Prostate gland (tissue), 2 donors: ENCODE measurements around the gene LIPF. TPM values are rescaled to one million over a fixed set of nuclear protein-coding genes. Genes with fewer than 3 reads are reported as not detected.
"Not testable (repeated sequence)": the region's sequence is repeated elsewhere in the genome, so short reads cannot be mapped to it uniquely, and the experiment has no call there.

Experiments
- DNase-seq: peaks from one replicate; pipeline ENCODE4 v3.0.0-alpha.2; 2019; ENCODE audit warnings: low spot score
- H3K27ac ChIP-seq, 2 donors: fragments of 200-600 bp; sonication (generic); 2 replicates each; pipeline ENCODE4 v1.5.1; 2017 to 2019
- H3K27me3 ChIP-seq: fragments of 200-600 bp; sonication (generic); replicated peaks from 2 replicates; pipeline ENCODE4 v1.5.1; 2019; ENCODE audit not compliant: insufficient read depth
- H3K36me3 ChIP-seq, 2 donors: fragments of 200-600 bp; sonication (generic); 1 replicate in 1 of 2; 2 replicates in 1 of 2; pipeline versions ENCODE4 v1.5.1 to v1.8.1; 2017 to 2019
- H3K4me1 ChIP-seq: fragments of 200-600 bp; sonication (generic); replicated peaks from 2 replicates; pipeline ENCODE4 v1.5.1; 2019
- H3K4me3 ChIP-seq, 2 donors: fragments of 200-600 bp; sonication (generic); 2 replicates each; pipeline ENCODE4 v1.5.1; 2017 to 2019
- H3K9me3 ChIP-seq: fragments of 200-600 bp; sonication (generic); 2 replicates; pipeline ENCODE4 v1.5.1; 2017
- POLR2A ChIP-seq: fragments of 450-650 bp; IDR thresholded peaks from one replicate; pipeline ENCODE4 v1.6.1; 2016; ENCODE audit warnings: antibody characterized with exemption, mild to moderate bottlenecking
- POLR2AphosphoS5 ChIP-seq: sonication (generic); formaldehyde crosslinking; IDR thresholded peaks from one replicate; pipeline ENCODE4 v1.6.1; 2017; ENCODE audit warnings: antibody characterized with exemption
- WGBS: methylation state at CpG from one replicate; pipeline ENCODE4 v1.1.5; 2018; 5-methylcytosine and 5-hydroxymethylcytosine counted together
- intact Hi-C: fragments of 100-400 bp; cut with DNase I; formaldehyde crosslinking; loops from one replicate; pipeline ENCODE4 v1.14.2; 2022
- total RNA-seq, 2 donors: library from RNA; depleted of rRNA; stranded (reverse); fragments of >200 nt; gene quantifications; one replicate each; pipeline ENCODE4 v1.1.0, GENCODE V29; 2016
- TF ChIP-seq, protein P1 (sequence below), 4 experiments: fragments of 200-600 bp in 2 of 4; fragments of 450-650 bp in 2 of 4; sonication (generic) in 2 of 4; IDR thresholded peaks; 1 replicate in 3 of 4; 2 replicates in 1 of 4; pipeline ENCODE4 v1.5.1; 2016 to 2019; ENCODE audit warnings: antibody characterized with exemption in 4 of 4, mild to moderate bottlenecking in 2 of 4, moderate library complexity in 2 of 4

Gene LIPF
- total RNA-seq, 2 donors from 2014 or later: not detected

DNA sequence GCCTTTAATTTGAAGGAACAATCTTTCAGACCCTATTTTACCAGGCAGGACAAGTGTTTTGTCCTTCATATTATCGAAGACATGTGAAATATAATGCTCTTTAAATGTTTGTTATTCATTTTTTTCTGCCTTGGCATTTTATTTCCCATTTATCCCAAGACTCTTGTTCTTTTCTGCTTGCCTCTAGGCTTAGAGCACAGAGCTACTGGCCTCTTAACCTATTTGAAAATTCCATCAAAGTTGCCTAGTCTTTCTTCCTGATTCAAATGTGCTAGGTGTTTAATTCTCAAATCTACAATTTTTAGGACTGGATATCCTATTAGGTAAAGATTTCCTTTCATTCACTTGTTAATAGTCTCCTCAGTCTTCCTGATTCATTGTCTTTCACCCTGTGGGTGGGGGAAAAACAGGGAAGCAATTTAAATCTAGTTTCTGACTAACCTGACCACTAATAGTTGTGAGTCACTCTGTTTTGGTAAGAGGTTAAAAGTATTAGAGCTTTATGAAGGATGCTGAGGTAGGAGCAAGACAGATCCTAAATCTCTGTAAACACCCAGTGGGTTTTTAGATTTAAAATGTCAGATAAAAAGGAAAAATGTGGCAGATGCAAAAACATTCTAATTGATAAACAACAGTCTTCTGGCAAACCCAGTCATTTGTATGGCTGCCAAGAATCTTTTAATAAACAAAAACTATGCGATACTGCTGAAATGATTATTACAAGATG, 43.4 kb downstream of the LIPF start:
- WGBS: 54% methylated on average over 2 of the region's 2 CpGs
- no peaks in the 10 kb centered on the region for H3K36me3 ChIP-seq
- no peak for DNase-seq
- intact Hi-C loops: no loop called here
- H3K9me3 ChIP-seq: no peaks in the 10 kb centered on the region
- no peak overlapping the region for H3K4me3 ChIP-seq
- H3K4me1 ChIP-seq: no peaks in the 10 kb centered on the region
- H3K27ac ChIP-seq: no peak overlapping the region
- no peaks in the 10 kb centered on the region for H3K27me3 ChIP-seq
- TF ChIP-seq POLR2A: no peak
- TF ChIP-seq, protein P1, sequence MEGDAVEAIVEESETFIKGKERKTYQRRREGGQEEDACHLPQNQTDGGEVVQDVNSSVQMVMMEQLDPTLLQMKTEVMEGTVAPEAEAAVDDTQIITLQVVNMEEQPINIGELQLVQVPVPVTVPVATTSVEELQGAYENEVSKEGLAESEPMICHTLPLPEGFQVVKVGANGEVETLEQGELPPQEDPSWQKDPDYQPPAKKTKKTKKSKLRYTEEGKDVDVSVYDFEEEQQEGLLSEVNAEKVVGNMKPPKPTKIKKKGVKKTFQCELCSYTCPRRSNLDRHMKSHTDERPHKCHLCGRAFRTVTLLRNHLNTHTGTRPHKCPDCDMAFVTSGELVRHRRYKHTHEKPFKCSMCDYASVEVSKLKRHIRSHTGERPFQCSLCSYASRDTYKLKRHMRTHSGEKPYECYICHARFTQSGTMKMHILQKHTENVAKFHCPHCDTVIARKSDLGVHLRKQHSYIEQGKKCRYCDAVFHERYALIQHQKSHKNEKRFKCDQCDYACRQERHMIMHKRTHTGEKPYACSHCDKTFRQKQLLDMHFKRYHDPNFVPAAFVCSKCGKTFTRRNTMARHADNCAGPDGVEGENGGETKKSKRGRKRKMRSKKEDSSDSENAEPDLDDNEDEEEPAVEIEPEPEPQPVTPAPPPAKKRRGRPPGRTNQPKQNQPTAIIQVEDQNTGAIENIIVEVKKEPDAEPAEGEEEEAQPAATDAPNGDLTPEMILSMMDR (IDR thresholded peaks at IDR 0.05): no peak
- TF ChIP-seq POLR2AphosphoS5: no peak

DNA sequence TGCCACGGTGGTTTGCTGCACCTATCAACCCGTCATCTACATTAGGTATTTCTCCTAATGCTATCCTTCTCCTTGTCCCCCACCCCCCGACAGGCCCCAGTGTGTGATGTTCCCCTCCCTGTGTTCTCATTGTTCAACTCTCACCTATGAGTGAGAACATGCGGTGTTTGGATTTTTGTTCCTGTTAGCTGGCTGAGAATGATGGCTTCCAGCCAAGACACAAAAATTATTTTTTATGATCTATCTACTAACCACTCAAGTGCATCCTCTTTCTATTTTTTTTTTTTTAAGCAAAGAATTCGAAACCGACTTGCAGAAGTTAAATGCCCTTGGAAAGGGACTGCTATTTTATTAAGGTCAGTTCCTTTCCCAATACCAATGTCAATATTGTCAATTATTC, 45.1 kb downstream of the LIPF start:
- 32% methylated on average over 6 of the region's 6 CpGs for WGBS
- intact Hi-C loops: not testable (repeated sequence)

DNA sequence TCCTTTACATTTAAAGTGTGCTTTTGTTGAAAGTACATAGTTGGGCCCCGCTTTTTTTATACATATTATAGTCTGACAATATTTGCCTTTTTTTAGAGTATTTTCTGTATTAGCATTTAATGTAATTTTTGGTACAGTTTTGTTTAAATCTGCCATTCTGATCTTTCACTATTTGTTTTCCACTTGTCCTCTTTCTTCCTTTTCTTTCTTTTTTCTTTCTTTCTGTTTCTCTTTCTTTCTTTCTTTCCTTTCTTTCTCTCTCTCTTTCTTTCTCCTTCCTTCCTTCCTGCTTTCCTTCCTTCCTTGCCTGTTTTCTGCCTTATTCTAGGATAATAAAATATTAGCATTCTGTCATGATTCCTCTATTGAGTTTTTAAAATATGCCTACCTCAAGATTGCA, 51.3 kb downstream of the LIPF start:
- TF ChIP-seq, protein P1 (IDR thresholded peaks at IDR 0.05): no peak
- TF ChIP-seq POLR2AphosphoS5 (no peak), POLR2A (no peak)
- Histone ChIP-seq H3K27me3 (no peaks in the 10 kb centered on the region), H3K4me1 (no peaks in the 10 kb centered on the region), H3K4me3 (no peak overlapping the region), H3K36me3 (no peaks in the 10 kb centered on the region), H3K27ac (no peak overlapping the region), H3K9me3 (no peaks in the 10 kb centered on the region)
- intact Hi-C loops: no loop called here
- DNase-seq: no peak
- WGBS: 97% methylated on average over 1 of the region's 1 CpG

More for the DNA sequence above, 45.1 kb downstream of the LIPF start:
- not testable (repeated sequence) for H3K9me3 ChIP-seq, H3K27ac ChIP-seq, H3K4me1 ChIP-seq, DNase-seq, H3K4me3 ChIP-seq, H3K27me3 ChIP-seq, H3K36me3 ChIP-seq

DNA sequence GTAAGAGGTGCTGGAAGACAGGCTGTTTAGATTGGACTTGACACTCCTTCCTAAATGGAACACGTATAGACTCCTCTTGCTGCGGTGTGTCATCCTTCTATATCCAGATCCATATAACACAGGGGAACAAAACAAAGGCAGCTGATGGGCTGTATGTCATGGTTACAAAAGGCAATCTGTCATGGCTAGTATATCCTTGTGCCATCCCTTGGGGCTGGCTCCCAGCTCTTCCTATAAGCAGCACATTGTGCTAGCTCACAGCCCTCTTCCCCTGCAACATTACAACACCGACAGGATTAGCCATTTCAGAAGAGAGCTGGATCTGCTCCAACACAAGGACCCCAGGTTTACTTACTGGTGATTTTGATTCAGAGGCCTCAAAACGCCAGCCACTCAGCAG, 57.1 kb downstream of the LIPF start:
- WGBS: 69% methylated on average over 4 of the region's 4 CpGs
- no peak overlapping the region for H3K4me3 ChIP-seq
- DNase-seq: no peak

DNA sequence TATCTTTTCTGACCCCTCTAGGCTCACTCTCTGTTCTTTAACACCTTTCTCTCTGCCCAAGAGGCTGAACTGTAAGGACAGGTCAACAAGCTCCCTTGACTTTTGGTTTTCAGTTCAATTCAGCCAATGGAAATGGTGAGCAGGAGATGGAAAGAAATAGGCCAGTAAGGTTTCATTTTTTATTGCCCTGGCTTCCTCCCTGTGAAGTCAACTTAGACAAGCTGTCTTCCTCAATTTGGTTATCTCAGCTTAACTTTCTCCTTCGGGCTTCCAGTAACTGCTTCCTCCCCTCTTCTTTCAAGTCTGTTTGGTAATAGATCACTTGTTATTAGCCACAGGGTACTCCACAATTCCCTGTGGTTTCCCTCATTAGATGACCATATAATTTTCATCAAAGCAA, 61.6 kb downstream of the LIPF start:
- TF ChIP-seq, protein P1 (IDR thresholded peaks at IDR 0.05): no peak
- Histone ChIP-seq H3K9me3 (no peaks in the 10 kb centered on the region), H3K27ac (no peak overlapping the region), H3K4me1 (no peaks in the 10 kb centered on the region), H3K27me3 (no peaks in the 10 kb centered on the region), H3K4me3 (no peak overlapping the region), H3K36me3 (no peaks in the 10 kb centered on the region)
- DNase-seq: no peak
- intact Hi-C loops: no loop called here
- WGBS: 18% methylated on average over 1 of the region's 1 CpG

More for the DNA sequence above, 57.1 kb downstream of the LIPF start:
- Histone ChIP-seq H3K4me1 (no peaks in the 10 kb centered on the region), H3K9me3 (no peaks in the 10 kb centered on the region), H3K27ac (no peak overlapping the region), H3K27me3 (no peaks in the 10 kb centered on the region), H3K36me3 (no peaks in the 10 kb centered on the region)
- intact Hi-C loops: no loop called here
- TF ChIP-seq POLR2AphosphoS5: no peak
- TF ChIP-seq POLR2A: no peak
- TF ChIP-seq, protein P1 (IDR thresholded peaks at IDR 0.05): no peak
